OCI-LY7 (cell line): ENCODE measurements around the gene RAC2.

Experiments
- CTCF ChIP-seq: fragments of 200-600 bp; sonication (generic); conservative IDR thresholded peaks from 2 replicates; pipeline ENCODE4 v1.5.1; 2014; ENCODE audit warnings: mild to moderate bottlenecking, antibody characterized with exemption, low read length, moderate library complexity, mixed read lengths
- EZH2phosphoT487 ChIP-seq: fragments of 200-600 bp; sonication (generic); IDR thresholded peaks from 2 replicates; pipeline ENCODE4 v1.6.1; 2018; ENCODE audit warnings: low read depth, borderline replicate concordance, mild to moderate bottlenecking, mixed run types, antibody characterized with exemption, low read length, moderate library complexity, mixed read lengths

- TF ChIP-seq CTCF: no peak
- no peak for TF ChIP-seq EZH2phosphoT487
These were observed 18.0 kb downstream of the RAC2 start for GRCh38 chr22:37226087-37226486.
